Adrenal gland (tissue), 5 donors: Measurements from ENCODE around the gene ZNF273.

Experiments used
- CTCF ChIP-seq, 6 experiments: fragments of 450-650 bp in 4 of 6; fragments of 200-600 bp in 2 of 6; sonication (generic) in 1 of 6; IDR thresholded peaks; 1 replicate in 5 of 6; 2 replicates in 1 of 6; pipeline versions ENCODE4 v1.5.1 to v1.8.0; 2016 to 2021; ENCODE audit warnings: antibody characterized with exemption in 6 of 6, mild to moderate bottlenecking in 2 of 6, moderate library complexity in 1 of 6
- POLR2A ChIP-seq, 2 donors: fragments of 450-650 bp; IDR thresholded peaks; one replicate each; pipeline ENCODE4 v1.6.1; 2017; ENCODE audit warnings: antibody characterized with exemption in 2 of 2, mild to moderate bottlenecking in 2 of 2, moderate library complexity in 1 of 2
- donor health status: DM: no; HTN: no; CAD: no.

DNA sequence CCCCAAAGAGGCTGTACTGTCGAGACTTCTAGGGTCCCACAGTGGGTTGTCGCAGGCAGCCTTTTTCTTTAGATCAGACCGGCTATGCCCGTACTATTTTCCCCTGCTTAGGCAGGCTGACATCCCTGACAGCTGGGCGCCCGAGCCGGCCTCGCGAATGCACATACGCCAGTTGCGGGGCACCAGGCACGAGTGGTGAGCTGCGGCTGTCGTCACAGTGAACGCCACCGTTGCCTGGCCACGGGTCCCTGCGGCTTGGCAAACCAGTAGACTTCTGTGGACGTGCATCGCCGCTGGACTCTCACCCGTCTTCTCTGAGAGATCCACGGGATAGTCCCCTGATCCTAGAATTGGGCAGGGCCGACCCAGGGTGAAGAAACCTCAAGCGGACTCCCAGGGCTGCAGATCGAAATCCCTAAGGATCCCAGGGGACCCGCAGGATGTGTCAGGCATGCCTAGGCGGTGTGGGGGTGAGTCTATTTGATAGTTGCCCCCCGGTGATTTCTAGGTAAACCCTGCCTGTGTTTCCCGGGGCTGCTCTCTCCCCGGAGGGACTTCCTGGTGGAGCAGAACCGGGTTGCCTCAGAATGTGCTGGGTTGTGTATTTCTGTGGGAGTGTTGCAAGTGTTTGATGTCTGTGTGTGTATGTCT, 33.0 kb upstream of the ZNF273 start:
- no peak for TF ChIP-seq CTCF (IDR thresholded peaks at IDR 0.05)
- TF ChIP-seq POLR2A (IDR thresholded peaks at IDR 0.05), result no peak
